ENCODE data around the gene ASXL2.
"Not testable (repeated sequence)": the region's sequence is repeated elsewhere in the genome, so short reads cannot be mapped to it uniquely, and the experiment has no call there.

The ASXL2 gene

DNA sequence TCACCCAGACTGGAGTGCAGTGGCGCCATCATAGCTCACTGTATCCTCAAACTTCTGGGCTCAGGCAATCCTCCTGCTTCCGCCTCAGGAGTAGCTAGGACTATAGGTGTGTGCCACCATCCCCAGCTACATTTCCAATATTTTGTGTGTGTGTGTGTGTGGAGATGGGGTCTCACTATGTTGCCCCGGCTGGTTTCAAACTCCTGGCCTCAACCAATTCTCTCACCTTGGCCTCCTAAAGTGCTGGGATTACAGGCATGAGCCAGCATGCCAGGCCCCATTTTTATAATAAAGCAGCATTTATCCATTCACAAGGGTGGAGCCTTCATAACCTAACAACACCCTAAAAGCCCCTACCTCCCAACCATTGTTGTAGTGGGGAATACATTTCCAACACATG is 152.4 kb downstream of the ASXL2 start:
- H3K4me3 ChIP-seq (ENCODE audit: low read length): no peak overlapping the region
- no peaks in the 10 kb centered on the region for H3K9me3 ChIP-seq (ENCODE audit: control insufficient read depth, low read length)
- H3K36me3 ChIP-seq (ENCODE audit: control insufficient read depth, insufficient read depth, low read length, severe bottlenecking): no peaks in the 10 kb centered on the region
- H3K9ac ChIP-seq (ENCODE audit: low read length): no peak overlapping the region
- peaks cover 19% of the 10 kb centered on the region for H3K27me3 ChIP-seq (replicated peaks; ENCODE audit: control insufficient read depth, insufficient read depth, low read length)
- H3K4me1 ChIP-seq (ENCODE audit: control insufficient read depth, insufficient read depth, low read length): peaks cover 4% of the 10 kb centered on the region
- DNase-seq (ENCODE audit: low read depth): no peak

DNA sequence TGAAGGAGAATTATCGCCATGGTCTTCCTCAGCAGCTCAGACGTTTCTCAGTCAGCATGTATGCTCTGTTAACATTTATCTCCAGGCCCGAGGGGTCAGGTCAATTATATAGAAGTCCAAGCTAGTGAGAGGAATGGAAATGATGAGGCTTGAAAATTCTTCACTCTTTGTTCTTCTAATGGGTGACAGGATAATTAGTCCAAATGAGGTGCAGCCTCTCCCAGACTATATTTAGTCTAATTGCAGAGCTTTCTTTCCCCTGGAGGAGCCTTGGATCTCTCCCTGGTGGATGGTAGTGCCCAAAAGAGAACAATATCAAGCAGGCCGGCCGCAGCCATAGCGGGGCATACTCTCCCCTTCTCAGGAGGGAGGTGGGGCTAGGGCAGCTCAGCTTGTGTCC is 153.5 kb downstream of the ASXL2 start:
- Histone ChIP-seq H3K4me3 (ENCODE audit: low read length) (no peak overlapping the region), H3K4me1 (ENCODE audit: control insufficient read depth, insufficient read depth, low read length) (peaks cover 4% of the 10 kb centered on the region), H3K27me3 (replicated peaks; ENCODE audit: control insufficient read depth, insufficient read depth, low read length) (peaks cover 25% of the 10 kb centered on the region), H3K36me3 (ENCODE audit: control insufficient read depth, insufficient read depth, low read length, severe bottlenecking) (no peaks in the 10 kb centered on the region), H3K9me3 (ENCODE audit: control insufficient read depth, low read length) (no peaks in the 10 kb centered on the region), H3K9ac (ENCODE audit: low read length) (no peak overlapping the region)
- DNase-seq (ENCODE audit: low read depth): no peak

DNA sequence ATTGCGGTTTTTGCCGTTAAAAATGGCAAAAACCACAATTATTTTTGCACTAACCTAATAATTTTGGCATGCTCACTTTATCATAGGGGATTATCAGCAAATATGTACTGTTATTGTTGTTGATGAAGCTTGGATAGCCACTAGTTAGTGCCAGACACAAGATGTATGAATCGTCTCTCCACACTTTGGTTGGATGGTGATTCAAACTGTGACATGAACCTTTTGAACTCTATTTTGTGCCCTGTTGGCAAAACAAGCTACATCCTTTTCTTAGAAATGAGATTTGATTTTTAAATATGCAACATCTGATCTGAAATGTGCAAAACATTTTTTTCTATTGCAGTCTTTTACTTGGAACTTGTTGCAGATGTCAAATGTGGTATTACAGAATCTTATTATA is 156.1 kb downstream of the ASXL2 start:
- Histone ChIP-seq H3K27me3 (replicated peaks; ENCODE audit: control insufficient read depth, insufficient read depth, low read length) (peaks cover 32% of the 10 kb centered on the region), H3K9me3 (ENCODE audit: control insufficient read depth, low read length) (no peaks in the 10 kb centered on the region)
- DNase-seq (ENCODE audit: low read depth): no peak

DNA sequence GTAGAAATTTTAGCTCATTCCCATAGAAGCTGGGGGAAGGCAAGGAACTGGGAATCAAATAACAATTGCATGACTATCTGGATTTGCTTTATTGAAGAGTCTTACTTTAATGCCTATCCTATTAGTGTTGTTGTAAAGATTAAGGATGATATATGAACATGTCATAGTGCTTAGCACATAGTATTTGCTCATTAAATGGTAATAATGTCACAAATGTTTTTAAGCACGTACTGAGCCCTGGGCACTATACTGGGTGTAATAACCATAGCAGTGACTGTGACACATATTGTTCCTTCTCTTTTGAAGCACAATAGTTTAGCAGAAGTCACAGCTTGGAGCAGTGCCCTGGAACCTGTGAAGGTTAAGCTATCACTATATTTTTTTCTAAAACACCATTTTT is 157.7 kb downstream of the ASXL2 start:
- Histone ChIP-seq H3K9ac (ENCODE audit: low read length) (no peak overlapping the region), H3K9me3 (ENCODE audit: control insufficient read depth, low read length) (no peaks in the 10 kb centered on the region), H3K4me3 (ENCODE audit: low read length) (no peak overlapping the region), H3K27me3 (replicated peaks; ENCODE audit: control insufficient read depth, insufficient read depth, low read length) (peaks cover 35% of the 10 kb centered on the region), H3K36me3 (ENCODE audit: control insufficient read depth, insufficient read depth, low read length, severe bottlenecking) (no peaks in the 10 kb centered on the region), H3K4me1 (ENCODE audit: control insufficient read depth, insufficient read depth, low read length) (no peaks in the 10 kb centered on the region)
- no peak for DNase-seq (ENCODE audit: low read depth)

More for the DNA sequence above, 156.1 kb downstream of the ASXL2 start:
- Histone ChIP-seq H3K36me3 (ENCODE audit: control insufficient read depth, insufficient read depth, low read length, severe bottlenecking) (no peaks in the 10 kb centered on the region), H3K4me1 (ENCODE audit: control insufficient read depth, insufficient read depth, low read length) (no peaks in the 10 kb centered on the region), H3K4me3 (ENCODE audit: low read length) (no peak overlapping the region), H3K9ac (ENCODE audit: low read length) (no peak overlapping the region)

DNA sequence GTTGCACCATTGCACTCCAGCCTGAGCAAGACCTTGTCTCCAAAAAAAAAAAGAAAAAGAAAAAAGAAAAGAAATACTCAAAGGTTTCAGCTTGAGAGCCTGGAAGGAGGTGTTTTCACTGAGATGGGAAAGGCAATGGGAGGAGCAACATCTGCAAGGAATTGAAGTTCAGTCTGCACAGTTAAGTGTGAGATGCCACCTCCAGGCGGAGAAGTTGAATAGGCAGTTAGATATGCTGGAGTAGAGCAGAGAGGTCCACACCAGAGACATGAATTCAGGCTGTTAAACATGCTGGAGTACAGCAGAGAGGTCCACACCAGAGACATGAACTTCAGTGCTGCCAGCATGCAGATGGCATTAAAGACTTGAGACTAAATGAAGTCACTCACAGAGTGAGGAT is 163.5 kb downstream of the ASXL2 start:
- no peaks in the 10 kb centered on the region for H3K36me3 ChIP-seq (ENCODE audit: control insufficient read depth, insufficient read depth, low read length, severe bottlenecking)
- H3K9ac ChIP-seq (ENCODE audit: low read length): no peak overlapping the region
- DNase-seq (ENCODE audit: low read depth): peak; percentile 22
- no peak overlapping the region for H3K4me3 ChIP-seq (ENCODE audit: low read length)
- peaks cover 2% of the 10 kb centered on the region for H3K4me1 ChIP-seq (ENCODE audit: control insufficient read depth, insufficient read depth, low read length)
- H3K27me3 ChIP-seq (replicated peaks; ENCODE audit: control insufficient read depth, insufficient read depth, low read length): peaks cover 14% of the 10 kb centered on the region
- H3K9me3 ChIP-seq (ENCODE audit: control insufficient read depth, low read length): no peaks in the 10 kb centered on the region

DNA sequence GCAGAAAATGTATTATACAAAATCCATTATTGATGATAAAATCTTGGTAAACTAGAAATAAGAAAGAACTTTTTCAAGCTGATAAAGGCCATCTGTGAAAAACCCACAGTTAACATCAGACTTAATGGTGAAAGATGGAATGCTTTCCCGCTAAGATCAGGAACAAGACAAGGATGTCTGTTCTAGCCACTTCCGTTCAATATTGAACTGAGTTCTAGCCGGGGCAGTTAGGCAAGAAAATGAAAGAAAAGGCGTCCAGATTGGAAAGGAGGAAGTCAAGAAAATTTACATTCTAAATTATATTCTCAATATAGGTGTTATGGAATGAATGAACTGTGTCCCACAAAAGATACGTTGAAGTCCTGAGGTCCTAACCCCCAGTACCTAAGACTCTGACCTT is 165.8 kb downstream of the ASXL2 start:
- Histone ChIP-seq H3K4me3 (ENCODE audit: low read length) (no peak overlapping the region), H3K4me1 (ENCODE audit: control insufficient read depth, insufficient read depth, low read length) (peaks cover 2% of the 10 kb centered on the region), H3K27me3 (replicated peaks; ENCODE audit: control insufficient read depth, insufficient read depth, low read length) (peaks cover 16% of the 10 kb centered on the region), H3K9ac (ENCODE audit: low read length) (no peak overlapping the region), H3K36me3 (ENCODE audit: control insufficient read depth, insufficient read depth, low read length, severe bottlenecking) (no peaks in the 10 kb centered on the region), H3K9me3 (ENCODE audit: control insufficient read depth, low read length) (no peaks in the 10 kb centered on the region)
- DNase-seq (ENCODE audit: low read depth): no peak

DNA sequence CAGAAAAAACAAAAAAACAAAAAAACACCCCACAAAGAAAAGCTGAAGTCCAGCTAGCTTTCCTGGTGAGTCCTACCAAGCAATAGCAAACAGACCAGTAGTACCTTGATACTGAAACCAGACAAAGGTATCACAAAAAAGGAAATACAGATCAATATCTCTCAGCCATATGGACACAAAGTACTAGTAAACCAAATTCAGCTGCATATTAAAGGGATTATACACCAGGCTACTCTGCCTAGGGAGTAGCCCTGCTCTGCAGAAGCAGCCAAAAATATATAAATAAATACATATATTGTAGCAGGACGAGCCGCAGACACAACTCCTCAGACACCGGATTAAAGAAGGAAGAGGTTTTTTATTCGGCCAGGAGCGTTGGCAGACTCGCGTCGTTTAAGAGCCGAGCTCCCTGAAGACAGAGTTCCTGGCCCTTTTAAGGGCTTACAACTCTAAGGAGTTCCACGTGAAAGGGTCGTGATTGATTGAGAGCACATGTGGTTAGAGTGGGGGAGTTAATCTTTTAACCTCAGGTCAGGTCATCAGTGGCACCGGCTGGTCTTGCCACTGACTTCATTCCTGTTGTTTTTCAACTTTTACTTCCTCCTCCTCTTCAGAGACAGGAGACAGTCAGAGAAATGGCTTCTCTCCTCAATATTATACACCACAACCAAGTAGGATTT is 166.5 kb downstream of the ASXL2 start:
- peaks cover 14% of the 10 kb centered on the region for H3K27me3 ChIP-seq (replicated peaks; ENCODE audit: control insufficient read depth, insufficient read depth, low read length)
- no peak for DNase-seq (ENCODE audit: low read depth)

DNA sequence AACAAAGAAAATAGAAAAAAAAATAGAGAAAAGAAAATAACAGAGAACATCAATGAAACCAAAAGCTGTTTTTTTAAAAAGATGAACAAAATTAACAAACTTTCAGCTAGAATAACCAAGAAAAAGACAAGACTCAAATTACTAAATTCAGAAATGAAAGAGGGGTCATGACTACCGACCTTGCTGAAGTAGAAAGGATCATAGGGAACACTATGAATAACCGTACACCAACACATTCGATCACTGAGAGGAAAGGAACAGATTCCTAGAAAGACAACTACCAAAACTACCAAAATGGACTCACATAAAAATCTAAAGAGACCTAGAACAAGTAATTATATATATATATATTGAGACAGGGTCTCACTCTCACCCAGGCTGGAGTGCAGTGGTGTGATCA is 167.5 kb downstream of the ASXL2 start:
- Histone ChIP-seq H3K9me3 (ENCODE audit: control insufficient read depth, low read length) (no peaks in the 10 kb centered on the region), H3K4me1 (ENCODE audit: control insufficient read depth, insufficient read depth, low read length) (peaks cover 2% of the 10 kb centered on the region), H3K9ac (ENCODE audit: low read length) (no peak overlapping the region), H3K27me3 (replicated peaks; ENCODE audit: control insufficient read depth, insufficient read depth, low read length) (peaks cover 12% of the 10 kb centered on the region), H3K36me3 (ENCODE audit: control insufficient read depth, insufficient read depth, low read length, severe bottlenecking) (no peaks in the 10 kb centered on the region), H3K4me3 (ENCODE audit: low read length) (no peak overlapping the region)
- no peak for DNase-seq (ENCODE audit: low read depth)

More for the DNA sequence above, 166.5 kb downstream of the ASXL2 start:
- H3K9ac ChIP-seq (ENCODE audit: low read length): no peak overlapping the region
- H3K4me3 ChIP-seq (ENCODE audit: low read length): peak overlapping the region; percentile 44
- H3K36me3 ChIP-seq (ENCODE audit: control insufficient read depth, insufficient read depth, low read length, severe bottlenecking): no peaks in the 10 kb centered on the region
- H3K4me1 ChIP-seq (ENCODE audit: control insufficient read depth, insufficient read depth, low read length): peaks cover 2% of the 10 kb centered on the region
- H3K9me3 ChIP-seq (ENCODE audit: control insufficient read depth, low read length): no peaks in the 10 kb centered on the region

DNA sequence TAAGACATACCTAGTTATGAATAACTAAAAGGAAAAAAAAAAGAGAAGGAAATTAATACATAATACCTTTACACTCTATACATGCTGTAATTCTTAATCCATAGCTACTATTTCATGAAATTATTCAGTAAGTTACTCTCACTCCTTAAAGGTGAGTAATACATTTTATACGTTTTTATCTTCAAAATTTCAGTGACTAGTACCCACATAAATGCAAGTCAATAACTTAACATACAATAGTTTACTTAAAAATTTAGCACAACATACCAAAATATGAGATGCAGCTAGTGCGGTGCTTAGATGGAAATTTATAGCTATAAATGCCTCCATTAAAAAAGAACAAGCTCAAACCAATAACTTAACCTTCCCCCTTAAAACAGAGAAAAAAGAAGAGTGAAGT is 168.9 kb downstream of the ASXL2 start:
- no peaks in the 10 kb centered on the region for H3K9me3 ChIP-seq (ENCODE audit: control insufficient read depth, low read length)
- H3K36me3 ChIP-seq (ENCODE audit: control insufficient read depth, insufficient read depth, low read length, severe bottlenecking): no peaks in the 10 kb centered on the region
- H3K4me1 ChIP-seq (ENCODE audit: control insufficient read depth, insufficient read depth, low read length): peaks cover 2% of the 10 kb centered on the region
- no peak for DNase-seq (ENCODE audit: low read depth)
- peaks cover 9% of the 10 kb centered on the region for H3K27me3 ChIP-seq (replicated peaks; ENCODE audit: control insufficient read depth, insufficient read depth, low read length)
- no peak overlapping the region for H3K4me3 ChIP-seq (ENCODE audit: low read length)
- no peak overlapping the region for H3K9ac ChIP-seq (ENCODE audit: low read length)

DNA sequence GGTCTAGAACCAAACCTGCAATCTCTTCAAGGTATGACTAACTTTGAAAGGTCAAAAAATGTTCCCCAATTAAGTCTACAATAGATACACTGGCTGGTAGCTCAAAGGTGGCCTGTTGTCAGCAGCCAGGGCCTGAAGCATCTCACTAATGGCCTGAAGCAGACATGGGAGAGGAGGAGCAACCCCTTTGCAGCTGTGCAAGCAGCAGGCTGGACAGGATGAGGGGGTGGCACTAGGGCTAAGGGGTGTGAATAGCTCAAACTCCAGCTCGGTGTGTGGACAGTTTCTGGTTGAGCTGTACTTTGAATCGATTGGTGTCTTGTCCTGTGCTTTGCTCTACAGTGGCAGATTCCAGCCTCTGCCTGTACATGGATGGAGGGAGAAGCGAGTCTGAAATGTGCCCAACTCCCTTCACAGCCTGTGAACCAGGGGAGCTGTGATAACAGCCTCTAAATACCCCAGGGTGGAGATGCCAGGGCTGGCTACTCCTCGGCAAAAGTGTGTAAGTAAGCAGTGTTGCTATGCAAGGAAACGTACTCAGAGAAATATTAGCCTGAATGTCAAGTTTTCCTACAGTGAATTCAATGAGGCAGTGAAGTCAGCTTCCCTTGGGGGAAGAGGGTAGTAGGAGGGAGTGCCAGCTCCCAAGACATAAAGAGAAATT is 170.2 kb downstream of the ASXL2 start:
- no peak for DNase-seq (ENCODE audit: low read depth)
- H3K9me3 ChIP-seq (ENCODE audit: control insufficient read depth, low read length): no peaks in the 10 kb centered on the region
- H3K36me3 ChIP-seq (ENCODE audit: control insufficient read depth, insufficient read depth, low read length, severe bottlenecking): no peaks in the 10 kb centered on the region
- no peak overlapping the region for H3K9ac ChIP-seq (ENCODE audit: low read length)
- H3K4me1 ChIP-seq (ENCODE audit: control insufficient read depth, insufficient read depth, low read length): peaks cover 2% of the 10 kb centered on the region
- H3K4me3 ChIP-seq (ENCODE audit: low read length): no peak overlapping the region
- peaks cover 9% of the 10 kb centered on the region for H3K27me3 ChIP-seq (replicated peaks; ENCODE audit: control insufficient read depth, insufficient read depth, low read length)

DNA sequence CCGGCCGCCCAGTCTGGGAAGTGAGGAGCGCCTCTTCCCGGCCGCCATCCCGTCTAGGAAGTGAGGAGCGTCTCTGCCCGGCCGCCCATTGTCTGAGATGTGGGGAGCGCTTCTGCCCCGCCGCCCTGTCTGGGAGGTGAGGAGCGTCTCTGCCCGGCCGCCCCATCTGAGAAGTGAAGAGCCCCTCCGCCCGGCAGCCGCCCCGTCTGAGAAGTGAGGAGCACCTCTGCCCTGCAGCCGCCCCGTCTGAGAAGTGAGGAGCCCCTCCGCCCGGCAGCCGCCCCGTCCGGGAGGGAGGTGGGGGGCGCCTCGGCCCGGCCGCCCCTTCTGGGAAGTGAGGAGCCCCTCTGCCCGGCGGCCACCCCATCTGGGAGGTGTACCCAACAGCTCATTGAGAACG is 172.7 kb downstream of the ASXL2 start:
- not testable (repeated sequence) for DNase-seq (ENCODE audit: low read depth); H3K36me3 ChIP-seq (ENCODE audit: control insufficient read depth, insufficient read depth, low read length, severe bottlenecking)

More for the DNA sequence above, 172.7 kb downstream of the ASXL2 start:
- not testable (repeated sequence) for H3K9ac ChIP-seq (ENCODE audit: low read length); H3K4me3 ChIP-seq (ENCODE audit: low read length); H3K4me1 ChIP-seq (ENCODE audit: control insufficient read depth, insufficient read depth, low read length); H3K9me3 ChIP-seq (ENCODE audit: control insufficient read depth, low read length)
- peaks cover 12% of the 10 kb centered on the region for H3K27me3 ChIP-seq (replicated peaks; ENCODE audit: control insufficient read depth, insufficient read depth, low read length)

All from adipocyte (in vitro differentiated cells).